Measurements from ENCODE around the gene CXCL16.

DNA sequence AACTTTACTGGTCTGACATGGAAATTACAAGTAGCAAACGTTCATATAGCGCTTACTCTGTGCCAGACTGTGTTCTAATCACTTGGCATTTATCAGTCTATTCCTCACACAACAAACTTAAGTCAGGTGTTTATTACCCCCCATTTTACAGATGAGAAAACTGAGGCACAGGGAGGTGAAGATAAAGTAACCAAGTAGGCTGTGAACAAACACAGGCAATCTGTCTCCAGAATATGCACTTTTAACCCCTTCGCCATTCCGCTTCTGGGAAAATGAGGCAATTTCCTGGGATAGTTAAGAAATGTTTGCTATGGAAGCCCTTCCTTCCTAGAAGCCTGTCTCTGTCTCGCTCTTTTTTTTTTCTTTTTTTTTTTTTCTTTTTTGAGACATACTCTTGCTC, 12.2 kb upstream of the CXCL16 start:
- TF ChIP-seq GATA2 (IDR thresholded peaks at IDR 0.05; ENCODE audit: low read depth, low read length) (no peak), GATA3 (IDR thresholded peaks at IDR 0.05; ENCODE audit: low read depth, low read length) (no peak)
